T1000 (cell line): ENCODE data around the gene FAM78A.
"Not testable (repeated sequence)": the region's sequence is repeated elsewhere in the genome, so short reads cannot be mapped to it uniquely, and the experiment has no call there.

Experiments used
- DNase-seq: peaks from one replicate; lab custom pipeline; 2025; ENCODE audit warnings: mixed read lengths; lab: John Stamatoyannopoulos, UW

Gene FAM78A

DNA sequence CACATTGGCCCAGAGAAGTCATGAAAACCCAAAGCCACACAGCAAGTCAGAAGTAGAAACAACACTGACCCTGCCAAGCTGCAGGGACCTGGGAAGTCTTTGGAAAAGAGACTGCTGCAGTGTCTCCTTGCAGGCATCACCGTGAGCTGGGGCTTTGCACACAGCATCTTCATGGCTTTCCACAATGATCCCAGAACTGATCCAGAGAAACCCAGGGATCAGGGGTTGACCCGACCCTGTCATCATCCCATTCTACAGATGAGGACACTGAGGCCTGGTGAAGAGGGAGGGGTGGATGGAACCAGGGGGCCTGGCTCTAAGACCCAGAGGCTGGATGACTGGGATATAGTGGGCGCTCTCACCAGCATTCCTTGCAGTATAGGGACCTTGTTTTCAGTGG lies 4.3 kb upstream of the FAM78A start:
- DNase-seq, result no peak

DNA sequence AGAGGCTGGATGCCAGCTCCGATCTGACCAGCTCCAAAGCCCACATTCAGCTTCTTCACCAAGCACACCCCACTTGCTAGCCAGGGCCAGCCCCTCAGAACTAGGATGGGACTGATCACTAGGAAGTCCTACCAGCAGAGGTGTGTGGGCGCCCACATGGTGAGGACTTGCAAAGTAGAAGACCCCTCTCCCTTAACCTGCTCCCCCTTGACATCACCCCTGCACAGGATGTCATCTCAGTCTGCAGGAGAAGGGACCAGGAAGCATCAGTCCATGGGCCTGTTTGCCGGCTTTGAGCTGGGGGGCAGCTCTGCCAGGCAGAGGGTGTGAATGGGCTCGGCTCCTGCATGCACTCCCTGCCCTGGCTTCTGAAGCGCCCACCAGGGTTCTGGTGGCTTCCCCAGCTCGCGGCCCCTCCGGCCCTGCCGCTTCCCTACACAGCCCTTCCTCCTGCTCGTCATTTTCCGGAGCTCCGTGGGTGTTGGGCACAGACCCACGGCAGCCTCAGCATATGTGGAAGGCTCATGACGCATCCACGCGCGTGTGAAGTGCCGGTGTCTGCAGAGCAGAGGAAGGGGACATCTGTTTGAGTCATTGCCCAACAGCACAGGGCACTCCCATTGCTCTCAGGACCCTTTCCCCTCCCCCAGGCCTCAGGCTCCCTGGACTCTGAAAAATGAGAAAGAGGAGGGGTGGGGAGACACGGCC lies 3.7 kb upstream of the FAM78A start:
- no peak for DNase-seq

DNA sequence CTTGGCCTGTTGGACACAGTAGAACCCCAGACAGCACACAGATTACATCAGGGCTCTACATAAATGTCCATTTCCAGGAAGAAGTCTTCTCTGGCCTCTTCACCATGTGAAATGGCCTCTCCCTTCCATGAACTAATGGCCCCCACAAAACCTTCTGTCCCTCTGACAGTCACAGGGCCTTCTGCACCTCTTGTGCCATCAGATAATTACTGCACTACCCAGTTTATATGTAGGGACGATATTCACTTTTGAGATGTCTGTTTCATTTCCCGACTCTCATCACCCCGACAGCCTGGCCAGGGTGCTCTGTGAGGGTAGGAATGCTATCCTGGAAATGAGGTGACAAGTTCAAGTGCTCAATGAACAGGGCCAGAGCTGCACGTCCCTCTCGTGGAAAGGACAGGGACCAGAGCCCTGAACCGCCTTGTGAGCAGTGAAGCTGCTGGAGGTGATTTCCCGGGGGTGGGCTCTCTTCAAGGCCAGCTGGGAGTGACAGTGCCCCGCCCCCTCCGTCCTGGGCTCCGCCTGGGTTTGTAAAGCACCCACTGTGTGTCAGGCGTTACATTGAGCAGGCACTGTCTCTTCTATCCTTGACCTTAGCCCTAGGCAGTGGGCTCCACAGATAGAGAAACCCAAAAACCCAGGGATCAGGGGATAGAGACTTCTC lies 3.0 kb upstream of the FAM78A start:
- DNase-seq, result no peak

DNA sequence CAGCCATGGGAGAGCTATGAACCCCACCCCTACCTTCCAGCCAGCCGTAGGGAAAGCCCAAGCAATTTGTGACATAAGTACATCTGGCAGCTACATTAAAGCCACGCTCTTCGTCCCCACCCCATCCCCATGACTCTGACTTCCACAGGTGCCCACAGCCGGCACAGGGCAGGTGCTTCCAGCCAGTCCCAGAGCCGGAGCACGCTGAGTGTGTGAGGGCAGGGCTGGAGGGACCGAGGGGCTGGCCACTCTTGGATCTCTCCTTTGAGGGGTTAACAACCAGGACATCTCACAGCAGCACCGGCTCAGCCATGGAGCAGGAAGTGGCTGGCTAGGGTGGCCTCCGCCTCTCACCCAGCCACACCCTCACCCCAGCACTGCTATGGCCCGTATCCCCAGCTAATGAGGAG lies 2.4 kb upstream of the FAM78A start:
- DNase-seq, result no peak

DNA sequence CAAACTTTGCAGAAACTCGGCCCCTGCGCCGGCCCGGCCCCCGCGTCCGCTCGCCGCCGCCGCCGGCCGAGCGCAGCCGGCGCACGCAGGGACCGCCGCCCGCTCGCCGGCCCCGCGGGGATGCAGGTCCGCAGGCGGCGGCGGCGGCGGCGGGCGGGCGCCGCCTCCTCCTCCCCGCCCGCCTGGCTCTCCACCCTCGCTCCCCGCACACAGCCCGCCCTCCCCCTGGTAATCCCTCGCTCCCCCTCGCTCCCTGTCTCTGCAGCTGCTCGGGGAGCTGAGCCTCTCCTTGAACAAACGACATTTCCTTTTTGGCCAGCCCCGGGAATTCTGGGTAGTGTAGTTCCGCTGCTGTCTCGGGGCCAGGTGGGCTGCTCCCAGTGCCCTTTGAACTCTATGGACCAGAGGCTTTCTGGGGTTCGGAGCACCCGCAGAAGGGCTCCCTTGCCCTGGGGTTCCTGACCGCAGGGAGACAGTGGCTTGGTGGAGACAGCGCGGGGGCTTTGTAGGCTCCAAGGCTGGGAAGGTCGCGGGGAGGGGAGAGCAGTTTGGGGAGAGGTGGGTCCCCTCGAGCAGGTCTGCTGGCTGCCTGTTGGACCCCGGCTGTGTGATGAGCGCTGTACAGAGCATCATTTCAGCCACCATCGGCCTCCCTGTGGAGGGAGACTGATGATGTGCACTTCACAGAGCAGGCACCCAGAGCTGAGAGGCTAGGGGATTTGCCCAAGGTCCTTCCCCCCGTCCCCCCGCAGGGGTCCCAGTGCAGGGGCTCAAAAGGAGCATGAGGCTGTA lies 1.8 kb upstream of the FAM78A start:
- no peak for DNase-seq

DNA sequence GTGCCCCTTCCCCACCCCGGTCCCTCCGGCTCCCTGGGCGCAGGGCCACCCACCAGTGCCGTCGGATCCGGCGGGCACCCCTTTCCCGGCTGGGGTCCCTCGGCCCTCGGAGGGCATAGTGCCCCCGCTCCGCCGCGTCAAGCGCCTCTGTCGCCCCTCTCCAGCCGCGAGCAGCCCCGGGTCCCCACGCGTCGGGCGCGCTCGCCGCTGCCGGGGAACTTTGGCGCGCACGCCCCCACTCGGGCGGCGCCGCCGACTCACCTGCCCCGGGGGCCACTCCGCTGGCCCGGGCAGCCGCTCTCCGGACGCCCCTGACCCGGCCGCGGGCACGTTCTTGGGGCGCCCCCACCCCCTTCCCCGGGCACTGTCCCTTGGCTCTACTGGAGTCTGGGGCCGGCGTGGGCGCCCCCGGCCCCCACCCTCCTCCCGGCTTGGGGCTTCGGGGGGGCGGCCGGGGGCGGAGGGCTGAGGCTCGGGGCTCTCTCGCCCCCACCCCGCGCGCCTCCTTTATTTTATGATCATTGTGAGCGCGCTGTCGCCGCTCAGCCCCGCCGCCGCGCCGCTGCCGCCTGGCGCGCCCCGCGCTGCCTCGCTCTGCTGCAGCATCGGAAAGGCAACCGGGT lies 1.1 kb upstream of the FAM78A start:
- no peak for DNase-seq

DNA sequence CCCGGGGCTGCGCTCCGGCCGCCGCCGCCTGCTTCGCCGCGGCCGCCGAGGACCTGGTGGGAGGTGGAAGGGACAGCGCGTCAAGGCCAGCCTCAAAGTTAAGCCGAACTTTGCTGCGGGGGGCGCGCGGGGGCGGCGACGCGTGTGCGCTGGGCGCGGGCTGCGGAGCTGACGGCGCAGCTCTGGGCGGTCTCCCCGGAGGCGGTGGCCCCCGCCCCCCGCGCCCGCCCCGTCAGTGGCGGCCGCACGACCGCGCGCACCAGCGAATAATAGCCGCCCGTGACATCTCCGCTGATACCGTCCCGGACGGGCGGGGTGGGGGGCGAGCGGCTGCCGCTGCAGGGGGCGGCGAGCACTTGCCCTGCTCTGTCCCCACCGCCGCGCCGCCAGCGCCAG lies 579 bp upstream of the FAM78A start:
- DNase-seq, result no peak

DNA sequence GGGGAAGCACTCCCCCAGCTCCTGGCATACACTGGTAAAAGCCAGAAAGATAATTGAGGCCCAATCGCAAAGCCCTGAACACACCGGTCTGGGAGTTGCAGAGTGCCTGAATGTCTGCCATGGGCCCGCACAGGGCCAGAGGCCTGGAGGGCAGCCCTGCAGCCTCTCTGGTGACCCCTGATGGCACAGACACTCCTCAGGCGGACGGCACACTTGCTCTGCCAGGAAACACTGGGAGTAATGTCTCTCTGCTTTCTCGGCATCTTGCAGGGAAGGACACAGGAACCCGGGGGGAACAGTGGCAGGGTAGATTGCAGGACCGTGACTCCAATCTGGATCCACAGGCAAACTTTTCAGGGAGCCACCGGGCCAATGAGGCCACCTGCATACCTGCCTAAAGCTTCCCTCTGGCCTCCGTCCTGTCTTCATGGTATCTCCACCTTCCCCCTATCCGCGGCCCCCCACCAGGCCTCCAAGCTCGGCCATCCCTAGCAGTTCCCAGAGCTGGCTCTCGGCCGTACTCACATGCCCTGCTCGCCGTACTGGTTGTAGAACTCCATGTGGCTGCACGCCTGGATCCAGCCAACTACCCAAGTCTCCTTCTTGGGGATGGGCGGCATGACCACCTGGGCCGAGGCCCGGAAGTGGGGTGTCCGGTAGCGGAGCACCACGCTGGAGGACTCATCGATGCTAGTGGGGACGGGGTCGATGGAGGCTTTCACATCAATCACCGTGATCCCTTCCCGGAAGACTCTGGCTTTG lies 797 bp downstream of the FAM78A start:
- DNase-seq, result no peak

DNA sequence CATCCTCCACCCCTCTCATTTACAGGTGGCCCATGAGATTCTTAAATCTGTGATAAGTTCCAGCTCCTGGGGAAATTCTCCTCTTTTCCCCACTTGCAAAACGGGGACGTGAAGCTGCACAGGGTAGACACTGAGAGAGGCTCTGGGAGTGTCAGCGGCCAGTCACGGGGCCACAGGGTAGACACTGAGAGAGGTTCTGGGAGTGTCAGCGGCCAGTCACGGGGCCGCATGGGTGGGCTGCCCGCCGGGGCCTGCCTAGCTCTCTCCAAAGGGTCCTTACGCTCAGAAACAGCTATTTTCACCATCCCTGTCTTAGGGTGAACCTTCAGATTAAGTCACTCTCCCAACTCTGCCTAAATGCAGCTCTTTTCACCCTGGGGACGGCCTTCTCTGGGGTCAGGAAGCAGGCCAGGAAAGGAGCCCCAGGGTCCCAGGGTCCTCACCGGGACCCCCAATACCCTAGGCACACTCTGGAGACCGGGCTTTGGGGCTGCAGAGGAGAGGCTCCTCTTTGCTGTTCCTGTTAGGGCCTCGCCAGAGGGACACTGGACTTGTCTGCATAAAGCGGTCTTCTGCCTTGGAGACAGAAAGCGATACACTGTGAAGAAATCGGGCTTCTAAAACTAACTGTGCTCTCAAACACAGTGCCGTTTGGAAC lies 1.5 kb downstream of the FAM78A start:
- DNase-seq, result no peak

DNA sequence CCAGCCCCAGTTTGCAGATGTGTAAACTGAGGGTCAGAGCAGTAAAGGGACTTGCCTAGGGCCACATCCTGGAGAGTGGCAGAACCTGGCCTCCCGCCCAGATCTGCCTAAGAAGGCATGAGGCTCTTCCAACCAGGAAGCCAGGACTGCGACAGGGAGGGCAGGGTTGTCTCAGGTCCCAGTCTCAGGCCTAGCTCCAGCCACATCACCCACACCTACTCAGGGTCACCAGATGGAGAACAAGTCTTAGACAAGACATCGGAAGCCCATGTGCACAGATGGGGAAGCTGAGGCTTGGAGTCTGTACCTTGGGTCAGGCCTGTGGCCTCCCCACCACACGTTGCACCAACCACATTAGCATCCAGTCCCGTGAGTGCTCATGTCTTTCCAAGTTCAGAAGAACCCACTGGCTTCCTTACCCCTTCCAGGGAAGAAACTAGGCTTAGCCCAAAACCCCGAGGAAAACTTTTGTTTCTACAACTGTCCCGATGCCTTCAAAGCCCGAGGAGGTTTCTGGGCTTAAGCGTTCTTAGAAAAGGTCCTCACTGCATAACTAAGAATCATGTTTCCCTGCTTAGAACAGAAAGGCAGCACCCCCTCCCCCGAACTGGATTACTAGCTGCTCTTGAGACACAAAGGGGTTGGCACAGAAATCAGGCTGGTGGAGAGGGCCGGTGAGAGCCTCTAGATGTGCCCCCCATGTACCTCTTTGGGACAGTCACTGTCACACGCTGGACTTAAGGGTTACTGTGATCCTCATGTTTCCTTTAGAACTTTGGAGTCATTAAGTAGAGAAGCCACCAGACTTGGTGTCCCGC lies 2.2 kb downstream of the FAM78A start:
- DNase-seq, result no peak

DNA sequence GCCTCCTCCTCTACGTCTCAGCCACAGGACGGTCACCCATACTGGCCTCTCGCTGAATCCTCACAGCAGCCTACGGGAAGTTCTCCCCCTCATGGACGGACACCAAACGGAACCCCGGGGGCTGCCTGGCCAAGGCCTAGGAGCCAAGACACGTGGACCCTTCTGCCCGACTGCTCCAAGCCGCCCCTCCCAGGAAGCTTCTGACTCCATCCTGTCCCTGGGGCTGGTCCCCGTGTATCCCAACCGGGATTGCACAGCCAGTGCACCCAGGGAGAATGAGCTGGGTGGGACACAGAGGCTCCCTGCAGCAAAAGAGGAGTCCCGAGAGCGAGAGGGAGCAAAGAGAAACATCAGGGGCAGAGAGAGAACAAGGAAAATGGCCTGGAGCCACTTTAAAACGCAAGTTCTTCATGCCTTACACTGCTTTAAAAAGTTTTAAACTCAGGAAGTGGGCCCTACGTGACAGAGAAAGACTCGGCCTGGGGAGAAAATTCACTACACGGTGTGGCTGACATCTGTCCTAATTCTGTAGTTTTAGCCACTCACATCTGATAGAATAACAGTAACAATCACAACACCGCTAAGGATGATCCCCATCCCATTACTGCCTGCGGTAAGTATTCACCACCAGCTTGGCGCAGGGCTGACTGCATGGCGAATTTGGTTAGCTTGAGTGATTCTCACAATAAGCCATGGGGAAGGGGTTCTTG lies 3.0 kb downstream of the FAM78A start:
- no peak for DNase-seq

DNA sequence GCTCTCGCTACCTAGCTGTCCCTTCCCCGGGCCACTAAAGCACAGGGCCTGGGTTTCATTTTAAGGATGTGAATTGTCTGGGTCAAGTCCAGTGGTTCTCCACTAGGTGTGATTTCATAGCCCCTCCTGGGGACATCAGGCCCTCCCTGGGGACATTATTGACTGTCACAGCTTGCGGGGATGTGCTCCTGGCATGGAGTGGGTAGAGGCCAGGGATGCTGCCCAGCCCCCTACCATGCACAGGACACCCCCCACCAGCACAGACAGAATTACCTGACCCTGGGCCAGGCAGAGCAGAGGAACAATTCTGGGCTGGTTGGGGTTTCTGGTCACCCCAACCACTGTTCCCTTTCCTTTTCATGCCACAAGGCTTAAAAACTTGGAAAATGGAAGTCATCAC lies 4.1 kb downstream of the FAM78A start:
- DNase-seq, result no peak

DNA sequence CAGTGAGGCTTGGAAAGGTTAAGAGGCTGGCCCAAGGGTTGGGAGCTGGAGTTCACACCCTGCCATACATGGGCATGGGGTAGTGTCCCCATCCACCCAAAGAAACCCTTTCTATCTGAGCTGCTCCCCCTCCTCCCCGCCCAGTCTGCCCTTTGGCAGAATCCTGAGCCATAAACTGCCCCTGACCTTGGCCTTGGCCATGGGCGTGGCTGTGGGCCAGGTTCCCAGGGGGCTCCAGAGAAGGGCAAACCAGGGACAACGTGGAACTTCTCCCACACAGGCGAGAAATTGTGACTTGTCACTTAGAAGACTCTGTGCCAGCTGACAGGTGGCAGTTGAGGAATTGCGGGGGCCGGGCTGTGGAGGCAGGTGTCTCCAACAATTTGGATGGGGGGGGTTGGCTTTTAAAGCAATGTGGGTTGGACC lies 4.8 kb downstream of the FAM78A start:
- DNase-seq, result no peak

DNA sequence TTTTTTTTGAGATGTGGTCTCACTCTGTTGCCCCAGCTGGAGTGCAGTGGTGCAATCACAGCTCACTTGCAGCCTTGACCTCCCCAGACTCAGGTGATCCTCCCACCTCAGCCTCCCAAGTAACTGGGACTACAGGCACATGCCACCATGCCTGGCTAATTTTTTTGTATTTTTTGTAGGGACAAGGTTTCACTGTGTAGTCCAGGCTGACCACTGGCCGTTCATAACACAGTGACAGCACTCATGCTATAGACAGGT lies 5.4 kb downstream of the FAM78A start:
- DNase-seq, result not testable (repeated sequence)

DNA sequence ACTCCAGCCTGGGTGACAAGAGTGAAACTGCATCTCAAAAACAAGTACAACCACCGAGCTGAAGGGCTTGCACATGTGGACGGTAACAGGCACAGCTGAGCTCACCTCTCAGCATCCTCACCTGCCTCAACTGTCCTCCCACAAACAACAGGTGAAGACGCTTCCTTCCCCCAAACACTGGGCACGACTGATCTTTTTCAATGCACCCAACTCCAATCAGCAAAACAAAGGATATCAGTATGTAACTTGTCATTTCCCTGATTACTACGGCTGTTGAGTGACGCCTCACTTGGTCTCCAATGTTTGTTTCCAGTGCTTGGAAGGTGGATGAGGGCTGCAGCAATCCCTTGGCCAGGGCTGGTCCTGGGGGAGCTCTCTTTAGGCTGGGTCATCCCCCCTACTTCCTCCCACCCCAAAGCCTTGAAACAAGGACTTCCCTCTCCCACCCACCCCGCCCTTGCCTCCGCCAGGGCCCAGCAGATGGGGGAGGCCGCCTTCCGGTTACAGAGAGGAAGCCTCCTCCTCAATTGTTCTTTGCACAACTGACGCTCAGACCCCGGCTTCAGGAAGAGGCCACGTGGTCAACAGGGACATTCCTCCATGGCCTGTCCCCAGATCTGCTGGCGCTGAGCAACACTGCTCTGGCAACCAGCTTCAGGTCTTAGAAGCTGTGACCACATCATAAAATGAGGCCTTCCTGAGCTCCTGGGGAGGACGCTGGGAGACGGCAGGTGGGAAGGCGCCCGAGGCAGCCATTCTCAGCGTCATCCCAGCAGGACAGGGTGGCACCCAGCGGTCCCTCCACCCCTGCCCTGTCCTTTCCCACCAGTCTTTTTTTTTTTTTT lies 5.9 kb downstream of the FAM78A start:
- DNase-seq, result no peak

DNA sequence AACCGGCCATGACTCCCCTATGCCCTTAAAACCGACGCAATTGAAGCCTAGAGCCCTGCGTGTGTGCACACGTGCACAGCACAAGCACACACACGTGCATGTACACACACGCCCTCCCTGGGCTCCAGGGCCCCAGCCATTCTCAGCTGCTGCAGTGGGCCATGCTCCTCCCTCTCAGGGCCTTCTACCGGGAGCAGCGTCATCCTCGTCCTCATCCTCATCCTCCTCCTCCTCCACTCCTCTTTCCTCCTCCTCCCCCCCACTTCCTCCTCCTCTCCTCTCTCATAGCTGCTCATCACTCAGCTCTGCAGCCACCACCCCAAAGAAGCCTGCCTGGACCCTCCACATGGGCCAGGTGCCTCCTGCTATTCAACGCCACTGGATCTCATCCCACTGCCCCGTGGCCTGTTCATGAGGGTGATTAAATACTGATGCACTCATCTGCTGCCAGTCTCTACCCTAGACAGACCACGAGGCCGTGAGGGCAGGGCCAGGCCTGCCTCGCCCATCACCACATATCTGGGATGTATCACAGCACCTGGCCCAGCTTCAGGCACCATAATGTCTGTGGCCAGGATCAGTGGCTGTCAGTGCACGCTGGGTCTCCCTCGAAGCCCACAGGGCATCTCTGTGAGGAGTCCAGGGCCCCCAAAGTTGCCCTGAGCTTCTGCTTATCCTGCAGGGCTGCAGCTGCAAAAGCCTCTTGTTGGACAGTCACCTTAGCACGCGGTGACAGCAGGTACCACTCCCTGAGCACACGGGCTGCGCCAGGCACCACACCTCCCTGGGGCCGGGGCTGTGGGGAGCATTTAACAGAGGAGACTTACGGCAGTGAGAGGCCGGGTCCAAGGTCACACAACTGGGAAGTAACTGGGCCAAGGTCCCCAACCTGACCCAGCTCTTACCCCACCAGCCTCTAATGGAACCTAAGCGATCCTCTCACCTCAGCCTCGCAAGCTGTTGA lies 9.8 kb downstream of the FAM78A start:
- DNase-seq, result no peak

DNA sequence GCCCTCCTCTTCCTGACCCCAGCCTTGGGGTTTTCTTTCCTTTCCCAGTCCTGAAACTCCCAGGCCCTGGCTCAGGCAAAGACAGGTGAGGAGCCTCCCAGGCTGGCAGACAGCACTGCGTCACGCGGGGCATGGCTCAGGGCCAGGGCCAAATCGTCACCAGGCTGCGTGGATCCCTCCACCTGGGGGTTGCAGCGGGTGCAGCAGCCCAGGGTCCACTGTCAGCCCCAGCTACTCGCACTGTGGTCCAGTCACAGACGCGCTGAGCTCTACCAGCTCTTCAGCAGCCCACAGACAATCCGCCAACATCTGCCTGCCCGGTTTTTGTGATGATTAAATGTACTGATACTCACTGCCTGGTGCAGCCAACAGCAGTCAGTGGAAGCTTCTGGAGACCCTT lies 12.1 kb downstream of the FAM78A start:
- no peak for DNase-seq

DNA sequence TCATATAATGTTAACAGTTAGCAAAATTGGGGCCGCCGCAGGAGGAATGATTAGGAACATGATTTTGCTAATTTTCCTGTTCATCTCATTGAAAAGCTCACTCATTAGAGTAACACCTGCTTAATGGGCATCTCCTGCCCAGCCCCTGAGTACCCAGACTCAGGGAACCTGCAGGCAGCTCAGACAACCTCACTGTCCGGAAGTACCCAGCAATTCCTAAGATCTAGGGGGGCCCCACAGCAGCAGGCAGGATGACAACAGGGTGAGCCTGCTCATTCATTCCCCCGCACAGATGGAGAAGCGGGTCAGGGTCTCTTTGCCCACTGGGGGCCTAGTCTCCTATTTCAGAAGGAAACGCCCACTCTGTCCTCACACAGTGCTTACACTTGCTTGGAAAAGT lies 12.6 kb downstream of the FAM78A start:
- DNase-seq, result no peak
